22Rv1 (cell line): ENCODE results near the gene PCYT1A.
"Not testable (repeated sequence)": the region's sequence is repeated elsewhere in the genome, so short reads cannot be mapped to it uniquely, and the experiment has no call there.

ENCODE experiments used
- ZFX ChIP-seq: fragments of 450-650 bp; IDR thresholded peaks from 2 replicates; pipeline ENCODE4 v1.6.1; 2017; ENCODE audit warnings: antibody characterized with exemption, borderline replicate concordance
- TF ChIP-seq, protein P1 (sequence below): fragments of 450-650 bp; IDR thresholded peaks from 2 replicates; pipeline ENCODE4 v1.5.1; 2017; ENCODE audit warnings: mild to moderate bottlenecking

DNA sequence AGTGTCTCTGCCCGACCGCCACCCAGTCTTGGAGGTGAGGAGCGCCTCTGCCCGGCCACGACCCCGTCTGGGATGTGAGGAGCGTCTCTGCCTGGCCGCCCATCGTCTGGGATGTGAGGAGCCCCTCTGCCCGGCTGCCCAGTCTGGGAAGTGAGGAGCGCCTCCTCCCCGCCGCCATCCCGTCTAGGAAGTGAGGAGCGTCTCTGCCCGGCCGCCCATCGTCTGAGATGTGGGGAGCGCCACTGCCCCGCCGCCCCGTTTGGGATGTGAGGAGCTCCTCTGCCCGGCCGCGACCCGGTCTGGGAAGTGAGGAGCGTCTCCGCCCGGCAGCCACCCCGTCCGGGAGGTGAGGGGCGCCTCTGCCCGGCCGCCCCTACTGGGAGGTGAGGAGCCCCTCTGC lies 43.4 kb downstream of the PCYT1A start:
- TF ChIP-seq, protein P1, sequence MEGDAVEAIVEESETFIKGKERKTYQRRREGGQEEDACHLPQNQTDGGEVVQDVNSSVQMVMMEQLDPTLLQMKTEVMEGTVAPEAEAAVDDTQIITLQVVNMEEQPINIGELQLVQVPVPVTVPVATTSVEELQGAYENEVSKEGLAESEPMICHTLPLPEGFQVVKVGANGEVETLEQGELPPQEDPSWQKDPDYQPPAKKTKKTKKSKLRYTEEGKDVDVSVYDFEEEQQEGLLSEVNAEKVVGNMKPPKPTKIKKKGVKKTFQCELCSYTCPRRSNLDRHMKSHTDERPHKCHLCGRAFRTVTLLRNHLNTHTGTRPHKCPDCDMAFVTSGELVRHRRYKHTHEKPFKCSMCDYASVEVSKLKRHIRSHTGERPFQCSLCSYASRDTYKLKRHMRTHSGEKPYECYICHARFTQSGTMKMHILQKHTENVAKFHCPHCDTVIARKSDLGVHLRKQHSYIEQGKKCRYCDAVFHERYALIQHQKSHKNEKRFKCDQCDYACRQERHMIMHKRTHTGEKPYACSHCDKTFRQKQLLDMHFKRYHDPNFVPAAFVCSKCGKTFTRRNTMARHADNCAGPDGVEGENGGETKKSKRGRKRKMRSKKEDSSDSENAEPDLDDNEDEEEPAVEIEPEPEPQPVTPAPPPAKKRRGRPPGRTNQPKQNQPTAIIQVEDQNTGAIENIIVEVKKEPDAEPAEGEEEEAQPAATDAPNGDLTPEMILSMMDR = not testable (repeated sequence)
- TF ChIP-seq ZFX = not testable (repeated sequence)
